H4 (cell line): ENCODE results near the gene PRPF38B. TPM values are rescaled to one million over a fixed set of nuclear protein-coding genes. Genes with fewer than 3 reads are reported as not detected.
"Not testable (repeated sequence)": the region's sequence is repeated elsewhere in the genome, so short reads cannot be mapped to it uniquely, and the experiment has no call there.

Source experiments
- DNase-seq: peaks from one replicate; pipeline ENCODE4 v3.0.0-alpha.2; 2015; ENCODE audit warnings: low spot score
- total RNA-seq: library from RNA; depleted of rRNA; stranded (reverse); fragments of >200 nt; shearing (Covaris generic); gene quantifications from 2 replicates; pipeline ENCODE4 v1.2.3, GENCODE V29; 2014

PRPF38B gene
- total RNA-seq, 1 experiment from 2014 or later = 7.6 TPM

DNA sequence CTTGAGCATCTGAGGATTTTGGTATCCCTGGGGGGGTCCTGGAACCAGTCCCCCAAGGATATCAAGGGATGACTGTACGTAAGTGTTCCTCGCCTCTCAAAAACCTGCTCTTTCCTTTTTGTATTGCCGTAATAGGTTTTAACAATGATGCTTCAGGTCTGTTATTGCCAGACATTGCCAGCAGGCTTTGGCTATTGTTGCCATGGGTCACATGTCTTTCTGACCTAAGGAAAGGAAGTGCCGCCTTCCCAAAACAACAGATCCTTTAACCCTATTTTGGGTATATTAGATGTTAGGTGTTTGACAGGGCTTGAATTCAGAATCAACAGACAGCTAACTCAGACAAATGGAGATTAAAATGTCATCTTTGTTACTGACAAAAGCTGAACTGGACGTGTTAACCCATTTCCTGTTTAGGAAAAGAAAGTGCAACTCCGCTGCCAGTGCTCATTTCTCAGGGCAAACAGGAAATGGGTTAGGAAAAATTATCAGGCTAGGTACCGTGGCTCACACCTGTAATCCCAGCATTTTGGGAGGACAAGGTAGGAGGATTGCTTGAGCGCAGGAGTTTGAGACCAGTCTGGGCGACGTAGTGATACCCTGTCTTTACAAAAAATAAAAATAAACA lies 12.4 kb upstream of the PRPF38B start:
- no peak for DNase-seq

- peak; percentile 33 for DNase-seq
Observed at GRCh38 chr1:108681701-108682100, 10.4 kb upstream of the PRPF38B start.

DNA sequence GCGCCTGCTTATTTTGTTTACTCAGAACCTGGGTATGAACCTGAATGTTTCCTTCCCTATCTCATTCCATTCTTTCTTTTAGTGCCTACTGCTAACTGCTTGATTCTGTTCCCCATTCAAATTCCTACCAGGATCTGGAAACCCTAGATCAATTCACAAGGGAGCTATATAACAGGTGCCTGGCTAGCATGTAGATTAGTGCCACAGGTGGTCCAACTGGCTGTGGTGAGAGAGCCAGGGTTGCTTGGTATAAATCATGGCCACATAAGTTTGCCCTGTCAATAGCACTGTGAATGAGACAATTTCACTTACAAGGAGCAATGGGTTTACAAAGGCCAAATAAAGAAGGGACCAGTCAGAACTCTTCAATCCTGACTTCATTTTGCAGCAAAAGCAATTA lies 6.6 kb upstream of the PRPF38B start:
- no peak for DNase-seq

DNA sequence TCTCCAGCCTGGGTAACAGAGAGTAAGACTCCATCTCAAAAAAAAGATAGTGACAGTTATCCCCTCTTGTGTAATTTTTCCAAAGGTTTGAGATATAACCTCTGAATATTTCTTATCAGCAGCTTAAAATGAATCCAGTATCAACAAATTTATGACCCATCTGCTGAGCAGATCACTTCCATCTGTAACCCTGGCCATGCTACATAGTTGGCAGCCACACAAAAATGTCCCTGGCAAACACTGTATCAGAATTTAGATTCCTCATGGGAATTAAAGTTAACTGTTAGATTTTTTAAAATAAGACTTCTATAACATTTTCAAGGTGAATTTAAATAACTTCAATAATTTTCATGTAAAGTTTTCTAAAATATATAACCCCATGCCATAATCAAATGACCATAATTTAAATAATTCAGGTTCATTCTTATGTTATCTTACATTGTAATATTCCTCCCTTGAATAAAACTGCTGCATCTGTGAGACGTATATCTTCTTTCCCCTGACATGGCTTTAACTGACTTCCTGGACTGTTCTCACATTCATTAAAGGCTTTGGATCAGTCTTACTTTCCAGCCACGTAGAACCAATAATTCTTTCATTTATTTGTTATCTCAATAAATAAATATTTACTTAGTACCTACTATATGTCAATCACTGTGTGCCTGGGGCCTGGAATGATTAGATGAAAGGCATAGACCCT lies 5.3 kb upstream of the PRPF38B start:
- no peak for DNase-seq

- DNase-seq = no peak
Observed at GRCh38 chr1:108691128-108691941, 775 bp upstream of the PRPF38B start.

DNA sequence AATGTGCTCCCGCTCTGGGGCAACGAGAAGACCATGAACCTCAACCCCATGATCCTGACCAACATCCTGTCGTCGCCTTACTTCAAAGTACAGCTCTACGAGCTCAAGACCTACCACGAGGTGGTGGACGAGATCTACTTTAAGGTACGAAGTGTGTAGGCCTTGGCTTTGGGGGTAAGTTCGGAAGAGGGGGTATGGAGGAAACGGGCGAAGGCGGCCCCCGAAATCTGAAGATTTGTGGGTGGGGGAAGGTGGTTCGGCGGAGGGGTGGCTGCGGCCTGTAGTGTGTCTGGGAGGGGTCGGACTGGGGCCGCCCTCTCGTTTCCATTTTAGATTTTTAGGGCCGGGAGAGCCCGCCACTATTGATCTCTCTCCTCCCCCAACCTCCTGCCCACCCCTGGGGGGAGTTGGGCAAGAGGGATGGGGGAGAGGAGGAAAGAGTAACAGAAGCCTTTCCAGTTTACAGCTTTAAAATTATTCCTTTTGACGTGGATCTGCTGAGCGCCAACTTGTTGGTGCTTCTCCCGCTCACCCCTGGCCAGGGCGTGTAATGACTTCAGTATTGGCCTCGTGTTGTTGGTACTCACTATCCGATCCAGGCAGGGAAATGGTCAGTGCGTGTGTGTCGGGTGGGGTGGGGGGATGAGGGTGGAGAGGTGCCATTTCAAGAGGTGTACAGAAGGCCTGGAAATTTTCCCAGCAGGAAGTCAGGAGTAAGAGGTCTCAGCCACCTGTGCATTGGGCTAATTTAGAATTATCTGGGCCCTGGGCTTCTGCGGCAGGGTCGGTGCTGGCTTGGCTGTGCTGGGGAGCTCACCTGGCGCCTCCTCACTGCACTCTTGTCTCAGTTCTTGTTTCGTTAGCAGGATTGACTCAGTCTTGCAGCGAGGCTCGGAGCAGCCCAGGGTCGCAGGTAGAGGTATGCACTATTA lies 880 bp downstream of the PRPF38B start:
- DNase-seq = peak; percentile 64

- no peak for DNase-seq
Observed at GRCh38 chr1:108695535-108695934, 3.4 kb downstream of the PRPF38B start.

DNA sequence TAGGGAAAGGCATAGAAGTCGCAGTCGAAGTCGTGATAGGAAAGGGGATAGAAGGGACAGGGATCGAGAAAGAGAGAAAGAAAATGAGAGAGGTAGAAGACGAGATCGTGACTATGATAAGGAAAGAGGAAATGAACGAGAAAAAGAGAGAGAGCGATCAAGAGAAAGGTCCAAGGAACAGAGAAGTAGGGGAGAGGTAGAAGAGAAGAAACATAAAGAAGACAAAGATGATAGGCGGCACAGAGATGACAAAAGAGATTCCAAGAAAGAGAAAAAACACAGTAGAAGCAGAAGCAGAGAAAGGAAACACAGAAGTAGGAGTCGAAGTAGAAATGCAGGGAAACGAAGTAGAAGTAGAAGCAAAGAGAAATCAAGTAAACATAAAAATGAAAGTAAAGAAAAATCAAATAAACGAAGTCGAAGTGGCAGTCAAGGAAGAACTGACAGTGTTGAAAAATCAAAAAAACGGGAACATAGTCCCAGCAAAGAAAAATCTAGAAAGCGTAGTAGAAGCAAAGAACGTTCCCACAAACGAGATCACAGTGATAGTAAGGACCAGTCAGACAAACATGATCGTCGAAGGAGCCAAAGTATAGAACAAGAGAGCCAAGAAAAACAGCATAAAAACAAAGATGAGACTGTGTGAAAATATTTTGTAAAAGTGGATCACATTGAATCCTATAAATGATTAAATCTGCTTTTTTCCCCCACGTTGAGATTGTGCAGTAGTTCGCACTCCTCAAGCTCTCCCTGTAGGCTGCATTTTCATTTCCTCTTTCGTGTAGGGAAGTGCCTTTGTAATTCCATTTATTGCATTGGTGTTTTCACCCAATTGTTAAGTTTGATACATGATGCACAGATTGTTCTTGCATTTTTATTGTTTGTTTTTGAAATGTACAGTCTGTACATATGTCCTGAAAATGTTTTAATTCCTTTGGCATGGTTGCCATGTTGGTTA lies 7.5 kb downstream of the PRPF38B start:
- no peak for DNase-seq

- DNase-seq = no peak
Observed at GRCh38 chr1:108701176-108701849, 9.2 kb downstream of the PRPF38B start.

DNA sequence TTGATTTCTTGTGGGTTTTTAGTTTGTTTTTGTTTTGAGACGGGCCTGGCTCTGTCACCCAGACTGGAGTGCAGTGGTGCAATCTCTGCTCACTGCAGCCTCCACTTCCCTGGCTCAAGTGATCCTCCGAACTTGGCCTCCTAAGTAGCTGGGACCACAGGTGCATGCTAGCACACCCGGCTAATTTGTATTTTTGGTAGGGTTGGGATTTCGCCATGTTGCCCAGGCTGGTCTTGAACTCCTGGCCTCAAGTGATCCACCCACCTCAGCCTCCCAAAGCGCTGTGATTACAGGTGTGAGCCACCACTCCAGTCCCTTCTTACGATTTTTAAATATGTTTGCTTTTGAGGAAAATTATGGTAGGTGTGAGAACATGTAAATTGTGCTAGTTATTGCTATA lies 10.0 kb downstream of the PRPF38B start:
- DNase-seq = not testable (repeated sequence)

DNA sequence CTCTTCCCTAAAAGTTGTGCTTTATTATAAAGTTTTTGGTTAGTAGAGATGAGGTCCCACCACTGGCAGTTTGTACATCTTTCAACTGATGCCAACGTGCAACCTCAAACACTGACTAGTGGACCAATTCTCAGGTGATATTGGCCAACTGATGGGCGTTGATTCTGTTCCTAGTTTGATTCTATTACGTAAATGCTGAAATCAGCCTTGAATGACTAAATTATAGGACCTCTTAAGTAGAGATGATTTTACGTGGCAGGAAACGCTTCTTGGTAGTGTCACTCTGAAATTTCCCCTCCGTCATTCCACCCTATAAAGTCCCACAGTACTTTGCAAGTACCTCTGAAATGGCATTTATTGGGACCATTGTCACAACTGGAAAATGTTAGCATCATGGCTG lies 11.8 kb downstream of the PRPF38B start:
- DNase-seq = no peak

GRCh38 chr1:108704496-108704895 lies 12.4 kb downstream of the PRPF38B start:
- DNase-seq = peak; percentile 14

GRCh38 chr1:108706643-108707042 lies 14.5 kb downstream of the PRPF38B start:
- no peak for DNase-seq

DNA sequence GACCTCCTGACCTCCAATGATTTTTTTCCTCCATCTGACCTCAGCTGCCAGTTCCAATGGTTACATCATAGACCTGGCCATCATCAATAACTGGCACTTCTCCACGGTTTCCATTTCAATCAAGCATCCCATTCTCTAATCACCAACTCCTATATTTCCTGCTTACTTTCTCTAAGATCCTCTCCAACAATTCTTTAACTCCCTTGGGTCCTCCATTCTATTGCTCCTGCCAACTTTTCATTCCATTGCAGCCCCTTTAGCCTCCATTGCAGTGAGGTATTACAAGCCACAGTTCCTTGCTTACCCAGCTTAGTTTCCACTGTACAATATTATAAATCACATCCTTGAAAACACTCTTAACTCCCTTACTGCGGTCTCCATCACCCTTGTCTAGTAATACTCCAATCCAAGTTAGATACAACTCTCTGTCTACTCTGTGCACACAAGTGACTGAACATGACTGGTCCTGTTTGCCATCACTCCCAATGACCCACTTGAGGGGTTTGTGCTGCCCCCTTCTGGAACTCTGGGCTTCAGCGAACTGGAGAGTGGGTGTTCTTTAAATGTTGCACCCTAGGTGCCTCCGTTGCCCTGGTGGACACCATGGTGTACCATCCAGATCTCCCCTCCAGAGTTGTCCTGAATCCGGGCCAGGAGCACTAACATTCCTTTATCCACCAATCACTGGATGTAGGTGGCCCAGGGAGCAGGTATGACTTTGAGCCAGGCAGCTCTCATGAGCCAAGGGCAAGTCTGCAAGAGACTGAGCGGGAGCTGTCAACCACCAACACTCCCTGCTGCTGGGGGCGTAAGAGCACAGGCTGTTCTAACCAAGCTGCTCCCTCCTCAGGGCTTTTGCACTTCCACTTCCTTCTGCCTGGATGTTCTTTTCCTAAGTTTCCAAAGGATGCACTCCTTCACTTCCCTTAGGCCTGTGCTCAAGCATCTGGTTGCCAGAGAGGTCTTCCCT lies 16.9 kb downstream of the PRPF38B start:
- DNase-seq = no peak

DNA sequence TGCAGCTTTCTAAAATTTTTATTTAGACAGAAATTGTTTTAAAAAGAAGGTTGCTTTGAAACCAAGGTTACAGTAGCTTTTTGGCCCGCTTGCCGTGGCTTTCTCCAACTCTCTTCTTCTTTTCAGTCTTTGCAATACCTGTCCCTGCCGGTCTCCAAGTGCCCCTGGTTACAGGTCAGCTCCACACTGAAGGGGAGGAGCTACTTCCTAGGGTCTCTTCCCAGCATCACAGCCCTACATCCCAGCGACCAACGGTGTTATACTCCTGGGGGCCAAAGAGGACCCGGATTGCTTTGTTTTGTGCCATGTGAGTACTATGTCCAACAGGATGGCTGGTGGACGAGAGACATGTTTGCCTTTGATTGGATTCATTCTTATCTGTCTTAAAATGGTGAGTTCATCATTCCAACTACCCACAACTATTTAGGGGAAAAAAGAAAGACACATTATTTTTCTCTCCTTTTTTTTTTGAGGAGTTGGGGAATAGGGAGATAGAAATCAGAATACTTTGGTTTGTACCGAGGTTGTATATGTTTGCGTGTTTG lies 20.6 kb downstream of the PRPF38B start, which contains the start of gene FNDC7:
TSS of gene FNDC7 (plus strand) at position 303 of the 545 bp plus-strand sequence. CDS start at position 329, 26 bp downstream.
- no peak for DNase-seq

DNA sequence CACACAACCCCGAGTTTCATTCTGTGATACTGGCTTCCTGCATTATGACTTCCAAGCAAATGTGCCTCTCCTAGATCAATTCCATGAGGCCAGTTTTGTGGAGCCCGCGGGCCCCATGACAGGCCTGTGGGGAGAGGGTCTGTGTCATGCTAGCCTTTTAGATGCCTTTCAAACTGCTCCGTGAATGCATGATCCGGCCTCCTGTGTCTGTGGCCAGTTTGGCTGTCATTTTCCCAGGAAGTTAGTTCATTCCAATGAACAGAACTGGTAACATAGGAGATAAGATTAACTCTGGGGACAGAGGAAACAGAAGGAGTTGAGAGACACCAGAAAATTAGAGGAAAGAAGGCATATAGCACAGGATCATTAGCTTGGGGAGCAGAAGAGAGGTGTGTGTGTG lies 23.8 kb downstream of the PRPF38B start:
- DNase-seq = no peak

GRCh38 chr1:108716437-108717230 lies 24.5 kb downstream of the PRPF38B start:
- DNase-seq = no peak
